C4-2B (cell line): Measurements from ENCODE around the gene MARVELD3.
A peak's percentile ranks its signal among the peaks of the same experiment; 100 is the strongest.

Experiments
- H3K27ac ChIP-seq: fragments of 450-650 bp; 2 replicates; pipeline ENCODE4 v1.5.1; 2017
- CTCF ChIP-seq: fragments of 450-650 bp; conservative IDR thresholded peaks from 2 replicates; pipeline ENCODE4 v1.5.1; 2017; ENCODE audit warnings: mild to moderate bottlenecking
- ZFX ChIP-seq: fragments of 450-650 bp; IDR thresholded peaks from 2 replicates; pipeline ENCODE4 v1.6.1; 2017

MARVELD3 gene

GRCh38 chr16:71645450-71645849 is 19.5 kb downstream of the MARVELD3 start:
- no peak overlapping the region for H3K27ac ChIP-seq
- no peak for TF ChIP-seq ZFX
- TF ChIP-seq CTCF, result peak; percentile 62

- TF ChIP-seq ZFX (no peak), CTCF (no peak)
- no peak overlapping the region for H3K27ac ChIP-seq
Measured at GRCh38 chr16:71647391-71647790, 21.4 kb downstream of the MARVELD3 start.

GRCh38 chr16:71648162-71648561 is 22.2 kb downstream of the MARVELD3 start:
- TF ChIP-seq ZFX, result no peak
- TF ChIP-seq CTCF, result no peak
- no peak overlapping the region for H3K27ac ChIP-seq

GRCh38 chr16:71648921-71649320 is 22.9 kb downstream of the MARVELD3 start:
- no peak for TF ChIP-seq ZFX
- TF ChIP-seq CTCF, result peak; percentile 59
- no peak overlapping the region for H3K27ac ChIP-seq

- TF ChIP-seq ZFX, result no peak
- no peak for TF ChIP-seq CTCF
- H3K27ac ChIP-seq, result no peak overlapping the region
Measured at GRCh38 chr16:71649704-71650103, 23.7 kb downstream of the MARVELD3 start.

- TF ChIP-seq ZFX (no peak), CTCF (no peak)
Measured at GRCh38 chr16:71658771-71659170, 32.8 kb downstream of the MARVELD3 start.

GRCh38 chr16:71659471-71659870 is 33.5 kb downstream of the MARVELD3 start:
- no peak overlapping the region for H3K27ac ChIP-seq
- TF ChIP-seq ZFX, result no peak
- no peak for TF ChIP-seq CTCF

More at GRCh38 chr16:71658771-71659170, 32.8 kb downstream of the MARVELD3 start:
- no peak overlapping the region for H3K27ac ChIP-seq
